HG03565 (cell line): ENCODE measurements around the gene SKAP1.
"Not testable (repeated sequence)": the region's sequence is repeated elsewhere in the genome, so short reads cannot be mapped to it uniquely, and the experiment has no call there.

ENCODE experiments used
- ATAC-seq: cut with Tn5 transposase; IDR thresholded peaks from one replicate; pipeline ENCODE4 v1.9.1; 2021; ENCODE audit warnings: mild to moderate bottlenecking, moderate library complexity; ENCODE audit not compliant: unreplicated experiment

Gene SKAP1

GRCh38 chr17:48374650-48375230 lies 55.3 kb downstream of the SKAP1 start:
- ATAC-seq: no peak

GRCh38 chr17:48373883-48374282 lies 56.1 kb downstream of the SKAP1 start:
- no peak for ATAC-seq

DNA sequence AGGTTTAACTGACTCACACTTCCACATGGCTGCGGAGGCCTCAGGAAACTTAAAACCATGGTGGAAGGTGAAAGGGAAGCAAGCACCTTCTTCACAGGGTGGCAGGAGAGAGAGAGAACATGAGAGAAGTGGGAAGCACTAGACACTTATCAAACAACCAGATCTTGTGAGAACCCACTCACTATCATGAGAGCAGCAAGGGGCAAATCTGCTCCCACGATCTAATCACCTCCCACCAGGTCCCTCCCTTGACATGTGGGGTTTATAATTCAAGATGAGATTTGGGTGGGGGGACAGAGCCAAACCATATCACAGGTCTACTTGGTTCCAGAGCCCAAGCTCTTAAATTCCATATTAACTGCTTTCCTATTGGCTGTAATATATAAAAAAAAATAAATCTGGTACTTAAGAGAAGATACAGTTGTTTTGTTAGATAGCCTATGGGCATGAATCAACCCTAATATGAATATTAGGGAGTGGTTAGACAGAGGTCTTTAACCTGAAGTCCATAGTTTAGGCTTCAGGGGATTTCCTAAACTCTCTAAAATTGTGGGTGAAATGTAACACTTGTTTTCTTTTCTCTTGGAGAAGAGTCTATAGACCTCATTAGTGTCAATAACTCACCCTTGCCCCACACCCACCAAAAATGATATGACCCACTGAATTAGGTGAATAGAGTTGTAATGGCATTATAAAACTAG lies 56.7 kb downstream of the SKAP1 start:
- no peak for ATAC-seq

DNA sequence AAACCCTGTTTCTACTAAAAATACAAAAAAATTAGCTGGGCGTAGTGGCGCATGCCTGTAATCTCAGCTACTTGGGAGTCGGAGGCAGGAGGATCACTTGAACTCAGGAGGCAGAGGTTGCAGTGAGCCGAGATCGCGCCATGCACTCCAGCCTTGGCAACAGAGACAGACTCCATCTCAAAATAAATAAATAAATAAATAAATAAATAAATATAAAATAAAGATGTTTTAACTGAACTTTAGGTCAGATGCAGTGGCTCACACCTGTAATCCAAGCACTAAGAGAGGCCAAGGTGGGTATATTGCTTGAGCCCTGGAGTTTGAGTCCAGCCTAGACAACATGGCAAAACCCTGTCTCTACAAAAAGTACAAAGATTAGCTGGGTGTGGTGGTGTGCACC lies 61.0 kb downstream of the SKAP1 start:
- not testable (repeated sequence) for ATAC-seq

- no peak for ATAC-seq
Measured at GRCh38 chr17:48368352-48368908, 61.6 kb downstream of the SKAP1 start.

GRCh38 chr17:48363161-48363560 lies 66.9 kb downstream of the SKAP1 start:
- no peak for ATAC-seq

DNA sequence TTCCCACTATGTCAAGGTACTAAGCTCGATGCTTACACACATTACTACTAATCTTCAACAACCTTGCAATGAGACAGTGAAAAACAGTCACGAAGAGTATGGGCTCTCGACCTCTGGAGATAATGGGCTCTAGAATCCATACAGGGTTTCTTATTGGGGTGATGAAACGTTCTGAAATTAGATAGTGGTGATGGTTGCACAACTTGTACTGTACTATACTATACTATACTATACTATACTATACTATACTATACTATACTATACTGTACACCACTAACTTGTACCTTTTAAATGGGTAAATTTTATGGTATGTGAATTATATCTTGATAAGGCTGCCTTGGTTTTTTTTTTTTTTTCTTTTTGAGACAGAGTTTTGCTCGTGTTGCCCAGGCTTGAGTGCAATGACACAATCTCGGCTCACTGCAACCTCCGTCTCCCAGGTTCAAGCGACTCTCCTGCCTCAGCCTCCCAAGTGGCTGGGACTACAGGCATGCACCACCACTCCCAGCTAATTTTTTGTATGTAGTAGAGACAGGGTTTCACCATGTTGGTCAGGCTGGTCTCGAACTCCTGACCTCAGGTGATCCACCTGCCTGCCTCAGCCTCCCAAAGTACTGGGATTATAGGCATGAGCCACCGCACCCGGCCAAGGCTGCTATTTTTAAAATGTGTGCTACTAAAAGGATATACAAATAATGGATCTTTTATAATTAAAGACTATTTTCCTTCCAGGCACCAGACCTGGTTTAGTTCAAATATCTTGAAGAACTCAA lies 69.0 kb downstream of the SKAP1 start:
- not testable (repeated sequence) for ATAC-seq

DNA sequence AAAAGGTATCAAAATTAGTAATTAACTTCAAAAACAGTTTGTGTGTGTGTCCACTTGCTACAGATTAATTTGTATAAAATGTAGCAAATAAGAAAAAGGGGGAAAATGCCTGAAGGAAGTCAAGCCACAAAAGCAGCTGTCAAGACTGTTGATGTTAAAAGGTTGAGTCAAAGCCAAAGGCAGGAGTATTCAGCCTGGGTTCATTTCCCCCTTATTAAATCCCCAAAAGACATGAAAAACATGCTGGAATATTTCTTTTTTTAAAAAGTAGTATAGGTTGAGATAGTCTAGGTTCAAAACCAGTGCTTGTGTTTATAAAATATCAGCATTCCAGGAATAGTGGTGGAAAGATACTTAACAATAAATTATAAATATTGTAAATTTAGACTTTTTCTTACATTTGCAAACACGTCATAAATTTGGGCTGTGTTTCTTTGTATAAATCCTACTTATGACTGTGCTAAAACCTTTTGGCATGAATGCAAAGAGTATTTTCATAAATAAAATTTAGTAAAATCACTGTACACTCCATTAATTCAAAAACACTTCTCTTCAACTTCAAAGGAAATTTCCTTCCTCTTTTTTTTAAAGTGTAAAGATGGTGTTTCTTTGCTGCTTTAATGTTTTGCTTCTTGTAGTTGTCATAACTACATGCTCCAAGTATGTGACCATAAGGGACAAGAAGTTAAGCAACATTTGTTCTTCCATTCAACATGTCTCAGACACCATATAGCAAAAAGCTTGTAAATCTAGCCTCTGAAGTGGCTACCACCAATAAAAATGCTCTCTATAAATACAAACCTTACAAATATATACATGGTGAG lies 72.0 kb downstream of the SKAP1 start:
- ATAC-seq: no peak

DNA sequence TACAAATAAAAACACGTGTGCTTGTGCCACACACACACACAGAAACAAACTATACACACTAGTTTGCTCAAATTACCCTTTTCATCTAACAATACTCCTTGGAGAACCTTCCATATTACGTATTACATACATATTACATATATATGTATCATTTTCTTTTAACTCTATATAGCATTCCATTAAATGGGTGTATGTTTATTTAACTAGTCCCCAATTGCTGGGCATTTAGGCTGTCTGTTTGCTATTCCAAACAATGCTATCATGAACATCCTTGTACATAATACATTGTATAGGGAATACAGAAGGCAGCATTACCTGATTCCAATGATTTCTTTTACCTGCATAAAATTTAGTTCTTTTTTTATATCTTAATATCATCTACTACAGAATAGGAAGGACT lies 73.1 kb downstream of the SKAP1 start:
- no peak for ATAC-seq

DNA sequence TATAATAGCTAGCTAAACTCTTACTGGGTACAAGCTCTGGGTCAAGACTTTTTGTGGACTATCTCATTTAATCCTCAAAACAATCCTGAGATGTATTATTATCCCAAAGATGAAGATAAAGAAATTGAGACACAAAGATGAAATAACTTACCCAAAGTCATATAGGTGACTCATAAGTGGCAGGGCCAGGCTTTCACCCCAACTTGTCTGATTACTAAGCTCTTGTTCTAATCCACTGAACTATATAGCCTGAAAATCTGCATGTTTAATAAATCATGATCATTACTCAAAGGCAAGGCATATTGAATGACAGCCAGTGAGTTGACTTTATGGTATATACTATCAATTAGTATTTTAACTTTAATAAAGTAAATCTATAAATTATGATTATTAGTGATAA lies 77.4 kb downstream of the SKAP1 start:
- ATAC-seq: no peak

- no peak for ATAC-seq
Measured at GRCh38 chr17:48351911-48352332, 78.1 kb downstream of the SKAP1 start.

GRCh38 chr17:48348352-48348751 lies 81.7 kb downstream of the SKAP1 start:
- ATAC-seq: no peak

DNA sequence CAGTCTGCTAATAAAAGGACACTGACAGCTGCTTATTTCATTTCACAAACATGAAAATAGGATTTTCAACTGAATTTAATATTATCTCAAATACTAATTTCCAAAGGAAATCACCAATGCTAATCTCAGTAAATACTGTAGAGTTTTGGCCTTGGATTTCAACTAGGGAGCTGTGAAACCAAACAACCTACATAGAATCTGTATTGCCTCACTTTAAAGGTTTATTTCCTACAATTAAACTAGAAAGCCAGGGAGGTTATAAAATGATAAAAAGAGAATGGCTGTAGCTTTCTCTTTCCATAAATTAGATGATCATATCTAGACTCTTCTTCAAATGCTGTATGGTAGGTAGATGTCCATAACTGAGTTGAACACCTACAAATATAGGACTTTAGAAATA lies 82.8 kb downstream of the SKAP1 start:
- ATAC-seq: no peak

GRCh38 chr17:48344251-48344650 lies 85.8 kb downstream of the SKAP1 start:
- no peak for ATAC-seq

- ATAC-seq: no peak
Measured at GRCh38 chr17:48340916-48341315, 89.1 kb downstream of the SKAP1 start.

GRCh38 chr17:48338720-48339119 lies 91.3 kb downstream of the SKAP1 start:
- ATAC-seq: no peak

DNA sequence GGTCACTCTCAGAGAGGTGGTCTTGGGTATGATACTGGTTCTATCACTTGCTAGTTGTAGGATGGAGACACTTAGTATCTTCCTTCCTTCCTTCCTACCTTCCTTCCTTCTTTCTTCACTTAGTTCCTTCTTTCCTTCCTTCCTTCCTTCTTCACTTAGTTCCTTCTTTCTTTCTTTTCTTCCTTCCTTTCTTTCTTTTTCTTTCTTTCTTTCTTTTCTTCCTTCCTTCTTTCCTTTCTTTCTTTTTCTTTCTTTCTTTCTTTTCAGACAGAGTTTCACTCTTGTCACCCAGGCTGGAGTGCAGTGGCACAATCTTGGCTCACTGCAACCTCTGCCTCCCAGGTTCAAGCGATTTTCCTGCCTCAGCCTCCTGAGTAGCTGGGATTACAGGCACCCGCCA lies 92.1 kb downstream of the SKAP1 start:
- not testable (repeated sequence) for ATAC-seq

- ATAC-seq: no peak
Measured at GRCh38 chr17:48336986-48337385, 93.0 kb downstream of the SKAP1 start.

DNA sequence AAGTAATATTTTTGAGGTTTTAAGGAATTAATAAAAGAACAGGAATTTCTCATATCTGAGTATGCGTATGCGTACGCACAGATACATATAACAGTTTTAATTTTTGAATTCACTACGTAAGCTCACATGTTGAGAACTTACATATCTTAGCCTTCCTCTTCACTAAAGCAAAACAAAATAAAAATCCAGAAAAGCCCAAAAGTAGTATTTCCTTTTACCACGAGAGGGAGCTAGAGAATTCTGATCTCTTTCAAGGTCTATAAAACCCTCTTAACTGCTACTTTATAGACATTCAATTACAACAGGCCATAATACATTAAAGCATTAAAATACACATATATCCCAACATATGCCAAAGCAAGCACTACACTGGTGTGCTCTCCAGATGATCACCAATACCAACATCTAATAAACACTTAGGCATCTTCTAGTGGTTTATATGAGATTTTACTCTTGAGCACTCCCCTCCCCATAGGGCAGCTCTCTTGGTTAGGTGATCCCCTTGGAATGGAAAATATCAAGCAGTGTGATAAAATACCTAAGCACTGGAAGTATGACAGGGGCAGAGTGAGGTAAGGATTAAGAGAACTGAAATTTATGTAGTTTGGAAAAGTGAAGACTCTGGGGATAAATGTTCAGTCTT lies 94.0 kb downstream of the SKAP1 start:
- no peak for ATAC-seq

GRCh38 chr17:48335146-48335784 lies 94.7 kb downstream of the SKAP1 start:
- no peak for ATAC-seq
